K562 (cell line): ENCODE measurements around the gene ERF. TPM values are rescaled to one million over a fixed set of nuclear protein-coding genes. Genes with fewer than 3 reads are reported as not detected.

ENCODE experiments used
- BHLHE40 ChIP-seq: IDR thresholded peaks from 2 replicates; pipeline ENCODE4 v1.6.1; 2011; ENCODE audit warnings: low read length, improper control_type of control experiment
- DACH1 ChIP-seq: fragments of 450-650 bp; IDR thresholded peaks from 2 replicates; pipeline ENCODE4 v1.6.1; 2018; ENCODE audit not compliant: partially characterized antibody
- DEAF1 ChIP-seq: fragments of 450-650 bp; formaldehyde crosslinking; IDR thresholded peaks from 2 replicates; pipeline ENCODE4 v1.4.0; 2020; ENCODE audit warnings: mild to moderate bottlenecking, moderate library complexity
- EP300 ChIP-seq: IDR thresholded peaks from 2 replicates; pipeline ENCODE4 v1.6.1; 2012; ENCODE audit warnings: low read length, improper control_type of control experiment
- MAZ ChIP-seq, 2 experiments: fragments of 450-650 bp in 1 of 2; sonication (generic) in 1 of 2; formaldehyde crosslinking; IDR thresholded peaks in 1 of 2; conservative IDR thresholded peaks in 1 of 2; 2 replicates each; pipeline versions ENCODE4 v1.4.0 to v1.5.0; 2020; ENCODE audit warnings: mild to moderate bottlenecking in 1 of 2, missing genetic modification reagents in 1 of 2
- TAL1 ChIP-seq: fragments of 450-650 bp; IDR thresholded peaks from 2 replicates; pipeline ENCODE4 v1.6.1; 2016; ENCODE audit warnings: mild to moderate bottlenecking
- ZBTB40 ChIP-seq, 2 experiments: fragments of 450-650 bp in 1 of 2; sonication (generic) in 1 of 2; formaldehyde crosslinking in 1 of 2; IDR thresholded peaks; 2 replicates each; pipeline versions ENCODE4 v1.7.1 to v1.9.0; 2016 to 2022; ENCODE audit warnings: inconsistent platforms in 1 of 2, mild to moderate bottlenecking in 1 of 2, missing genetic modification reagents in 1 of 2
- polyA plus RNA-seq, 8 experiments: library from polyadenylated mRNA; depleted of rRNA in 4 of 8; stranded (reverse) in 5 of 8; unstranded in 3 of 8; fragments of >200 nt; fragmentation: Nextera tagmentation in 2 of 8; fragmentation: Illumina TruSeq in 1 of 8; extraction: Ambion mirVana in 2 of 8; extraction: Trizol in 1 of 8; gene quantifications; 2 replicates each; pipeline versions ENCODE4 v1.2.1 to v1.2.3, GENCODE V29; 2011 to 2014; ENCODE audit warnings: inconsistent platforms in 1 of 8, missing spikeins in 1 of 8
- total RNA-seq, 7 experiments: library from RNA; depleted of rRNA in 6 of 7; stranded (reverse); fragments of >200 nt in 6 of 7; fragmentation: Illumina TruSeq in 2 of 7; extraction: Trizol in 2 of 7; gene quantifications; 2 replicates each; pipeline versions ENCODE4 v1.2.1 to v1.2.3, GENCODE V29; 2011 to 2021; ENCODE audit warnings: low replicate concordance in 1 of 7
- TF ChIP-seq, protein P1 (sequence below), 2 experiments: fragments of 450-650 bp; IDR thresholded peaks; 2 replicates each; pipeline ENCODE4 v1.6.1; 2018; ENCODE audit warnings: mild to moderate bottlenecking in 2 of 2, low read depth in 1 of 2; ENCODE audit not compliant: partially characterized antibody in 2 of 2
- TF ChIP-seq, protein P2 (sequence below): sonication (generic); formaldehyde crosslinking; IDR thresholded peaks from 2 replicates; pipeline ENCODE4 v1.9.0; 2022; ENCODE audit warnings: mild to moderate bottlenecking, missing genetic modification reagents

ERF gene
- total and polyA plus RNA-seq, 9 of the 15 experiments (the other 6 are each of a cell fraction or from before 2014, with no cell fraction given) = 0.03 to 75.4 (median 27.0) TPM

- TF ChIP-seq BHLHE40 (no peak), DEAF1 (CRISPR knock-in tag) (peak; percentile 31; the same call in 1 of the 2 replicates), EP300 (0 out of 2 replicates have a peak, but pooled peaks have one; percentile 2), ZBTB40 (IDR thresholded peaks at IDR 0.05) (0 out of 2 replicates have a peak, but pooled peaks have one; percentile 4), ZBTB40 (CRISPR knock-in tag; IDR thresholded peaks at IDR 0.05) (no peak), TAL1 (peak; percentile 24; the same call in 1 of the 2 replicates), MAZ (CRISPR knock-in tag; conservative IDR thresholded peaks at IDR 0.05 in 1 of 2, IDR thresholded peaks at IDR 0.05 in 1 of 2) (no peak), DACH1 (no peak)
- TF ChIP-seq, protein P1, sequence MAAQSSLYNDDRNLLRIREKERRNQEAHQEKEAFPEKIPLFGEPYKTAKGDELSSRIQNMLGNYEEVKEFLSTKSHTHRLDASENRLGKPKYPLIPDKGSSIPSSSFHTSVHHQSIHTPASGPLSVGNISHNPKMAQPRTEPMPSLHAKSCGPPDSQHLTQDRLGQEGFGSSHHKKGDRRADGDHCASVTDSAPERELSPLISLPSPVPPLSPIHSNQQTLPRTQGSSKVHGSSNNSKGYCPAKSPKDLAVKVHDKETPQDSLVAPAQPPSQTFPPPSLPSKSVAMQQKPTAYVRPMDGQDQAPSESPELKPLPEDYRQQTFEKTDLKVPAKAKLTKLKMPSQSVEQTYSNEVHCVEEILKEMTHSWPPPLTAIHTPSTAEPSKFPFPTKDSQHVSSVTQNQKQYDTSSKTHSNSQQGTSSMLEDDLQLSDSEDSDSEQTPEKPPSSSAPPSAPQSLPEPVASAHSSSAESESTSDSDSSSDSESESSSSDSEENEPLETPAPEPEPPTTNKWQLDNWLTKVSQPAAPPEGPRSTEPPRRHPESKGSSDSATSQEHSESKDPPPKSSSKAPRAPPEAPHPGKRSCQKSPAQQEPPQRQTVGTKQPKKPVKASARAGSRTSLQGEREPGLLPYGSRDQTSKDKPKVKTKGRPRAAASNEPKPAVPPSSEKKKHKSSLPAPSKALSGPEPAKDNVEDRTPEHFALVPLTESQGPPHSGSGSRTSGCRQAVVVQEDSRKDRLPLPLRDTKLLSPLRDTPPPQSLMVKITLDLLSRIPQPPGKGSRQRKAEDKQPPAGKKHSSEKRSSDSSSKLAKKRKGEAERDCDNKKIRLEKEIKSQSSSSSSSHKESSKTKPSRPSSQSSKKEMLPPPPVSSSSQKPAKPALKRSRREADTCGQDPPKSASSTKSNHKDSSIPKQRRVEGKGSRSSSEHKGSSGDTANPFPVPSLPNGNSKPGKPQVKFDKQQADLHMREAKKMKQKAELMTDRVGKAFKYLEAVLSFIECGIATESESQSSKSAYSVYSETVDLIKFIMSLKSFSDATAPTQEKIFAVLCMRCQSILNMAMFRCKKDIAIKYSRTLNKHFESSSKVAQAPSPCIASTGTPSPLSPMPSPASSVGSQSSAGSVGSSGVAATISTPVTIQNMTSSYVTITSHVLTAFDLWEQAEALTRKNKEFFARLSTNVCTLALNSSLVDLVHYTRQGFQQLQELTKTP (IDR thresholded peaks at IDR 0.05; ENCODE audit: low read depth in 1 of 2, partially characterized antibody in 2 of 2) = peak in 1 of 2 experiments; percentile 1
- TF ChIP-seq, protein P2, sequence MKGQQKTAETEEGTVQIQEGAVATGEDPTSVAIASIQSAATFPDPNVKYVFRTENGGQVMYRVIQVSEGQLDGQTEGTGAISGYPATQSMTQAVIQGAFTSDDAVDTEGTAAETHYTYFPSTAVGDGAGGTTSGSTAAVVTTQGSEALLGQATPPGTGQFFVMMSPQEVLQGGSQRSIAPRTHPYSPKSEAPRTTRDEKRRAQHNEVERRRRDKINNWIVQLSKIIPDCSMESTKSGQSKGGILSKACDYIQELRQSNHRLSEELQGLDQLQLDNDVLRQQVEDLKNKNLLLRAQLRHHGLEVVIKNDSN (CRISPR knock-in tag) = no peak; the same call in 1 of the 2 replicates
Measured at GRCh38 chr19:42200116-42200715, 54.7 kb downstream of the ERF start (continued).
